Smooth muscle cell (in vitro differentiated cells): ENCODE results near the gene MARK3. TPM values are rescaled to one million over a fixed set of nuclear protein-coding genes. Genes with fewer than 3 reads are reported as not detected.
"Not testable (repeated sequence)": the region's sequence is repeated elsewhere in the genome, so short reads cannot be mapped to it uniquely, and the experiment has no call there.

Experiments
- DNase-seq: peaks from one replicate; lab custom pipeline; 2025; ENCODE audit not compliant: unreplicated experiment; lab: John Stamatoyannopoulos, UW
- H2AFZ ChIP-seq: fragments of 200-600 bp; sonication (generic); 2 replicates; pipeline ENCODE4 v1.6.0; 2016; ENCODE audit warnings: antibody characterized with exemption, low read depth, mild to moderate bottlenecking
- H3F3A ChIP-seq: fragments of 200-600 bp; sonication (generic); 2 replicates; pipeline ENCODE4 v1.6.0; 2017; ENCODE audit warnings: antibody characterized with exemption, low read depth
- H3K27ac ChIP-seq: fragments of 200-600 bp; sonication (generic); 2 replicates; pipeline ENCODE4 v1.5.1; 2016; ENCODE audit warnings: low read depth, mild to moderate bottlenecking
- H3K27me3 ChIP-seq: fragments of 200-600 bp; sonication (generic); 2 replicates; pipeline ENCODE4 v1.6.1; 2016; ENCODE audit warnings: low read depth, mild to moderate bottlenecking
- H3K36me3 ChIP-seq: fragments of 200-600 bp; sonication (generic); 2 replicates; pipeline ENCODE4 v1.5.1; 2016; ENCODE audit warnings: low read depth
- H3K4me1 ChIP-seq: fragments of 200-600 bp; sonication (generic); 2 replicates; pipeline ENCODE4 v1.5.1; 2016; ENCODE audit warnings: low read depth
- H3K4me2 ChIP-seq: fragments of 200-600 bp; sonication (generic); 2 replicates; pipeline ENCODE4 v1.6.0; 2016; ENCODE audit warnings: mild to moderate bottlenecking
- H3K4me3 ChIP-seq: fragments of 200-600 bp; sonication (generic); 2 replicates; pipeline ENCODE4 v1.5.1; 2016; ENCODE audit warnings: mild to moderate bottlenecking
- H3K79me2 ChIP-seq: fragments of 200-600 bp; sonication (generic); 2 replicates; pipeline ENCODE4 v1.6.0; 2016; ENCODE audit warnings: low read depth, mild to moderate bottlenecking
- H3K9ac ChIP-seq: fragments of 200-600 bp; sonication (generic); 2 replicates; pipeline ENCODE4 v1.6.0; 2016; ENCODE audit warnings: low read depth
- H3K9me3 ChIP-seq: fragments of 200-600 bp; sonication (generic); replicated peaks from 2 replicates; pipeline ENCODE4 v1.5.1; 2016; ENCODE audit warnings: low read depth
- H4K20me1 ChIP-seq: fragments of 200-600 bp; sonication (generic); 2 replicates; pipeline ENCODE4 v1.6.0; 2016; ENCODE audit warnings: low read depth
- CTCF ChIP-seq: fragments of 200-600 bp; sonication (generic); IDR thresholded peaks from 2 replicates; pipeline ENCODE4 v1.5.1; 2017; ENCODE audit warnings: borderline replicate concordance, mild to moderate bottlenecking, antibody characterized with exemption; ENCODE audit not compliant: insufficient read depth, poor library complexity, severe bottlenecking
- WGBS: methylation state at CpG from one replicate; pipeline ENCODE4 v1.1.7; 2016; ENCODE audit warnings: low lambda C conversion rate; 5-methylcytosine and 5-hydroxymethylcytosine counted together
- polyA plus RNA-seq: library from polyadenylated mRNA; unstranded; fragments of >200 nt; fragmentation: Nextera tagmentation; extraction: Ambion mirVana; gene quantifications from 2 replicates; pipeline ENCODE4 v1.2.1, GENCODE V29; 2016
- total RNA-seq: library from RNA; depleted of rRNA; stranded (reverse); fragments of >200 nt; gene quantifications from 2 replicates; pipeline ENCODE4 v1.2.3, GENCODE V29; 2014

The MARK3 gene
- total and polyA plus RNA-seq, 2 experiments from 2014 or later = 63.2 to 68.4 TPM

- no peak overlapping the region for H3K4me2 ChIP-seq
- H3K4me3 ChIP-seq = no peak overlapping the region
- no peaks in the 10 kb centered on the region for H3K27me3 ChIP-seq
- no peak overlapping the region for H2AFZ ChIP-seq
- no peak overlapping the region for H3K9ac ChIP-seq
- H3K79me2 ChIP-seq = no peaks in the 10 kb centered on the region
- no peak for TF ChIP-seq CTCF
- H3K27ac ChIP-seq = no peak overlapping the region
- H3K4me1 ChIP-seq = no peaks in the 10 kb centered on the region
- no peaks in the 10 kb centered on the region for H4K20me1 ChIP-seq
- no peaks in the 10 kb centered on the region for H3K9me3 ChIP-seq
- no peaks in the 10 kb centered on the region for H3K36me3 ChIP-seq
- DNase-seq = no peak
- WGBS = 96% methylated on average over 16 of the region's 16 CpGs
- H3F3A ChIP-seq = no peaks in the 10 kb centered on the region
Observed at GRCh38 chr14:103508521-103509329, 123.5 kb downstream of the MARK3 start.

- Histone ChIP-seq H3K27ac (no peak overlapping the region), H3F3A (no peaks in the 10 kb centered on the region)
Observed at GRCh38 chr14:103509864-103510723, 124.9 kb downstream of the MARK3 start.

GRCh38 chr14:103510724-103511693, 125.8 kb downstream of the MARK3 start:
- H4K20me1 ChIP-seq = no peaks in the 10 kb centered on the region
- H2AFZ ChIP-seq = no peak overlapping the region
- H3K36me3 ChIP-seq = no peaks in the 10 kb centered on the region
- no peaks in the 10 kb centered on the region for H3K9me3 ChIP-seq
- WGBS = 95% methylated on average over 26 of the region's 26 CpGs
- DNase-seq = no peak
- no peak overlapping the region for H3K4me3 ChIP-seq
- H3K27me3 ChIP-seq = no peaks in the 10 kb centered on the region
- H3F3A ChIP-seq = no peaks in the 10 kb centered on the region
- H3K4me1 ChIP-seq = no peaks in the 10 kb centered on the region
- H3K4me2 ChIP-seq = no peak overlapping the region
- H3K27ac ChIP-seq = no peak overlapping the region
- H3K79me2 ChIP-seq = no peaks in the 10 kb centered on the region
- no peak for TF ChIP-seq CTCF
- no peak overlapping the region for H3K9ac ChIP-seq

More at GRCh38 chr14:103509864-103510723, 124.9 kb downstream of the MARK3 start:
- H3K4me3 ChIP-seq = no peak overlapping the region
- H3K27me3 ChIP-seq = no peaks in the 10 kb centered on the region
- no peaks in the 10 kb centered on the region for H3K79me2 ChIP-seq
- no peak overlapping the region for H3K4me2 ChIP-seq
- H2AFZ ChIP-seq = no peak overlapping the region
- H3K4me1 ChIP-seq = no peaks in the 10 kb centered on the region
- no peak for DNase-seq
- no peaks in the 10 kb centered on the region for H3K9me3 ChIP-seq
- 96% methylated on average over 11 of the region's 11 CpGs for WGBS
- H4K20me1 ChIP-seq = no peaks in the 10 kb centered on the region
- TF ChIP-seq CTCF = no peak
- no peaks in the 10 kb centered on the region for H3K36me3 ChIP-seq
- H3K9ac ChIP-seq = no peak overlapping the region

GRCh38 chr14:103512180-103512579, 127.0 kb downstream of the MARK3 start:
- not testable (repeated sequence) for H3K9ac ChIP-seq

More at GRCh38 chr14:103512180-103512579, 127.0 kb downstream of the MARK3 start:
- WGBS = 94% methylated on average over 8 of the region's 8 CpGs
- H4K20me1 ChIP-seq, H3K27ac ChIP-seq, DNase-seq, H3K9me3 ChIP-seq, H3K4me2 ChIP-seq, H3K27me3 ChIP-seq, H3K36me3 ChIP-seq, H3K4me3 ChIP-seq, H3F3A ChIP-seq, H2AFZ ChIP-seq, H3K4me1 ChIP-seq, H3K79me2 ChIP-seq: not testable (repeated sequence)
